Measurements from ENCODE around the gene LTBP4. TPM values are rescaled to one million over a fixed set of nuclear protein-coding genes. Genes with fewer than 3 reads are reported as not detected.

LTBP4 gene
- total and polyA plus RNA-seq, 2 of the 13 experiments (the other 11 are each of a cell fraction or from before 2014, with no cell fraction given): 0.86 to 2.3 TPM

- TF ChIP-seq ZNF660 (CRISPR knock-in tag; IDR thresholded peaks at IDR 0.05; ENCODE audit: borderline replicate concordance, low read depth): no peak
- TF ChIP-seq SP2 (CRISPR knock-in tag; IDR thresholded peaks at IDR 0.05): peak; percentile 50; the same call in 1 of the 2 replicates
- TF ChIP-seq ZNF687 (CRISPR knock-in tag; IDR thresholded peaks at IDR 0.05): peak; percentile 57
- no peak for TF ChIP-seq RXRB (CRISPR knock-in tag; IDR thresholded peaks at IDR 0.05; ENCODE audit: borderline replicate concordance)
- TF ChIP-seq ZBTB33 (CRISPR knock-in tag; IDR thresholded peaks at IDR 0.05): 0 out of 2 replicates have a peak, but pooled peaks have one; percentile 40
- TF ChIP-seq HNRNPK (IDR thresholded peaks at IDR 0.05; ENCODE audit: low read depth, low read length, poor library complexity, severe bottlenecking): peak; percentile 78
- TF ChIP-seq SKIL (CRISPR knock-in tag; IDR thresholded peaks at IDR 0.05; ENCODE audit: borderline replicate concordance): no peak
- no peak for TF ChIP-seq ZNF224 (CRISPR knock-in tag; IDR thresholded peaks at IDR 0.05)
- no peak for TF ChIP-seq LCORL (IDR thresholded peaks at IDR 0.05)
- no peak for TF ChIP-seq LCORL (CRISPR knock-in tag; IDR thresholded peaks at IDR 0.05)
- no peak for TF ChIP-seq ZNF597 (CRISPR knock-in tag; IDR thresholded peaks at IDR 0.05)
- TF ChIP-seq RBAK (CRISPR knock-in tag; IDR thresholded peaks at IDR 0.05): no peak
- no peak for TF ChIP-seq ZNF615 (CRISPR knock-in tag; IDR thresholded peaks at IDR 0.05; ENCODE audit: borderline replicate concordance)
- TF ChIP-seq WIZ (CRISPR knock-in tag; IDR thresholded peaks at IDR 0.05): no peak
- TF ChIP-seq ZNF737 (CRISPR knock-in tag; IDR thresholded peaks at IDR 0.05; ENCODE audit: borderline replicate concordance): no peak
- no peak for TF ChIP-seq HNRNPUL1 (IDR thresholded peaks at IDR 0.05; ENCODE audit: low read depth, low read length)
- TF ChIP-seq TBP (CRISPR knock-in tag; IDR thresholded peaks at IDR 0.05): no peak
- TF ChIP-seq SKI (IDR thresholded peaks at IDR 0.05; ENCODE audit: partially characterized antibody): no peak
These were observed 12.8 kb downstream of the LTBP4 start (continued) for GRCh38 chr19:40613690-40614621.

All from HepG2 (cell line).